HL-60 (cell line): ENCODE results near the gene LARP4B.

Experiments used
- DNase-seq, 2 experiments: peaks; one replicate each; pipeline ENCODE4 v3.0.0-alpha.2; 2010 to 2020; ENCODE audit warnings: low read depth in 1 of 2, low spot score in 1 of 2
- H3K27ac ChIP-seq: fragments of 250-450 bp; sonication (Bioruptor Pico); replicated peaks from 2 replicates; pipeline ENCODE4 v1.5.1; 2020; ENCODE audit warnings: mild to moderate bottlenecking, moderate library complexity
- H3K27me3 ChIP-seq: fragments of 250-450 bp; sonication (Bioruptor Pico); 2 replicates; pipeline ENCODE4 v1.5.1; 2021; ENCODE audit warnings: mild to moderate bottlenecking, moderate library complexity; ENCODE audit not compliant: insufficient read depth, poor library complexity, severe bottlenecking
- H3K4me3 ChIP-seq: replicated peaks from 2 replicates; pipeline ENCODE4 v1.5.1; 2011; ENCODE audit warnings: mild to moderate bottlenecking, control low read depth, low read length; ENCODE audit not compliant: insufficient read depth
- GABPA ChIP-seq: IDR thresholded peaks from 2 replicates; pipeline ENCODE4 v1.6.1; 2012; ENCODE audit warnings: low read depth
- POLR2AphosphoS5 ChIP-seq: IDR thresholded peaks from 2 replicates; pipeline ENCODE4 v1.6.1; 2012; ENCODE audit warnings: low read depth
- REST ChIP-seq: IDR thresholded peaks from 2 replicates; pipeline ENCODE4 v1.6.1; 2012; ENCODE audit warnings: low read depth; ENCODE audit not compliant: insufficient replicate concordance
- SPI1 ChIP-seq: IDR thresholded peaks from 2 replicates; pipeline ENCODE4 v1.6.1; 2012; ENCODE audit warnings: low read depth, mild to moderate bottlenecking, borderline replicate concordance
- TF ChIP-seq, protein P1 (sequence below): IDR thresholded peaks from one replicate; pipeline ENCODE4 v1.5.1; 2011; ENCODE audit warnings: low read length, control low read depth, inconsistent platforms; ENCODE audit not compliant: insufficient read depth

Gene LARP4B

GRCh38 chr10:818010-818409 is 113.5 kb downstream of the LARP4B start:
- Histone ChIP-seq H3K27ac (no peak overlapping the region), H3K4me3 (no peak overlapping the region), H3K27me3 (no peaks in the 10 kb centered on the region)
- no peak for DNase-seq
- no peak for TF ChIP-seq SPI1
- TF ChIP-seq GABPA, result no peak
- no peak for TF ChIP-seq REST
- TF ChIP-seq, protein P1, sequence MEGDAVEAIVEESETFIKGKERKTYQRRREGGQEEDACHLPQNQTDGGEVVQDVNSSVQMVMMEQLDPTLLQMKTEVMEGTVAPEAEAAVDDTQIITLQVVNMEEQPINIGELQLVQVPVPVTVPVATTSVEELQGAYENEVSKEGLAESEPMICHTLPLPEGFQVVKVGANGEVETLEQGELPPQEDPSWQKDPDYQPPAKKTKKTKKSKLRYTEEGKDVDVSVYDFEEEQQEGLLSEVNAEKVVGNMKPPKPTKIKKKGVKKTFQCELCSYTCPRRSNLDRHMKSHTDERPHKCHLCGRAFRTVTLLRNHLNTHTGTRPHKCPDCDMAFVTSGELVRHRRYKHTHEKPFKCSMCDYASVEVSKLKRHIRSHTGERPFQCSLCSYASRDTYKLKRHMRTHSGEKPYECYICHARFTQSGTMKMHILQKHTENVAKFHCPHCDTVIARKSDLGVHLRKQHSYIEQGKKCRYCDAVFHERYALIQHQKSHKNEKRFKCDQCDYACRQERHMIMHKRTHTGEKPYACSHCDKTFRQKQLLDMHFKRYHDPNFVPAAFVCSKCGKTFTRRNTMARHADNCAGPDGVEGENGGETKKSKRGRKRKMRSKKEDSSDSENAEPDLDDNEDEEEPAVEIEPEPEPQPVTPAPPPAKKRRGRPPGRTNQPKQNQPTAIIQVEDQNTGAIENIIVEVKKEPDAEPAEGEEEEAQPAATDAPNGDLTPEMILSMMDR, result no peak
- TF ChIP-seq POLR2AphosphoS5, result no peak

DNA sequence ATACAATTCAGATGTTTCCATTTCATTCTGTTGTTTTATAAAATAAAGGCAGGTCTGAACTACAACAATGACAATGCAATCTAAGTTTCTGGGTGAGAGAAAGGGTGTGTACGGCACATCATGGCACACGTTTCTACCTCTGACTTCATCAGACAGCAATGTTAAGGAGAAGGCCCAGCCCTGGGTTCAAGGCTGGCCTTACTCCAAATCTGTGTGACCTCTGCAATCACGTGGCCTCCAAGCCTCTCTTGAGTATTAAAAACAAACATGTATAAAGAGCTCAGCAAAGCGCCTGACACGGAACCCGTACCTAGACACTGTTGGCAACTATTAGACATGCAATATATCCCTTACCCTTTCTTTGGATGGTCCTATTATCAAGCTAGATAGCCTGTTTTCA is 114.1 kb downstream of the LARP4B start:
- no peak for DNase-seq
- no peaks in the 10 kb centered on the region for H3K27me3 ChIP-seq
- no peak overlapping the region for H3K27ac ChIP-seq
- H3K4me3 ChIP-seq, result no peak overlapping the region
- TF ChIP-seq, protein P1, result no peak
- no peak for TF ChIP-seq POLR2AphosphoS5
- TF ChIP-seq REST, result no peak
- TF ChIP-seq GABPA, result no peak

DNA sequence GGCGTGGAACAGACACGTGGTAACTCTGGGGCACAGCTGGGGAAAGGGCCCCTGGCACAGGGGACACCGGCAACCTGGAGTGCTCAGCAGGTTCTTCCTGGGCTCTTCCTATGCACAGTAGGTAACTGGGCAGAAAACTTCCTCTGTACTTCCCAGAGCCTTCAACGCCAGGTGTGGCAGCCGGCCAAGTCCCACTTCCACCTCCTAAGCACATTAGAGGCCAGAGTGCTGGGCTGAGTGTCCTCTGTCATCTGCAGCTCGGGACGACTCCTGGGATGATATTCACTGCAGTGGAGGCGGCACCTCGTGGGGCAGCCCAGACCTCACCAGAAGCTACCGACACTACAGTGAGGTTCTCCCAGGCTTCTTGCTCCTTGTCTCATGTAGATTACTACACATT is 114.5 kb downstream of the LARP4B start:
- TF ChIP-seq, protein P1, result no peak
- no peak for TF ChIP-seq GABPA
- TF ChIP-seq POLR2AphosphoS5, result no peak
- TF ChIP-seq SPI1, result no peak
- TF ChIP-seq REST, result no peak
- Histone ChIP-seq H3K27me3 (no peaks in the 10 kb centered on the region), H3K27ac (no peak overlapping the region), H3K4me3 (no peak overlapping the region)
- no peak for DNase-seq
